Measurements from ENCODE around the gene SPACA1. TPM values are rescaled to one million over a fixed set of nuclear protein-coding genes. Genes with fewer than 3 reads are reported as not detected.

The SPACA1 gene
- total RNA-seq, 1 experiment from 2014 or later: not detected

DNA sequence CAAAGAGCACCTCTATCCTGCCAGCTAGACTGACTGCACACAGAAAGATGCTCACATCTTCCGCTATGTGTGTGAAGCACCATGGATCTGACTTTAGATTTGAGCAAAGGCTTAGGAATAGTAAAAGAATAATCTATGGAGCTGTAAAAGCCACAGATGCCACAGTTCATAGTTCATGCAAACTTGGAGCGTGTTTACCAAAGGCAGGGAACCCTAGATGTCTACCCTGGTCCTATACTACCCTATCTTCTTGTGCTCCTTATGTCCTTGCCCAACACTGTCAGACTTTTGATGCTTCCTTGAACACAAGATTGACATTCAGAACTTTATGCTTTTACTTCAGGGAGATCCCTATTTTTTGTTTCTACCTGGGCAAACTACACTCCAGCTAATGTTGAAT lies 39.2 kb downstream of the SPACA1 start:
- CTCF ChIA-PET: no interaction called here

DNA sequence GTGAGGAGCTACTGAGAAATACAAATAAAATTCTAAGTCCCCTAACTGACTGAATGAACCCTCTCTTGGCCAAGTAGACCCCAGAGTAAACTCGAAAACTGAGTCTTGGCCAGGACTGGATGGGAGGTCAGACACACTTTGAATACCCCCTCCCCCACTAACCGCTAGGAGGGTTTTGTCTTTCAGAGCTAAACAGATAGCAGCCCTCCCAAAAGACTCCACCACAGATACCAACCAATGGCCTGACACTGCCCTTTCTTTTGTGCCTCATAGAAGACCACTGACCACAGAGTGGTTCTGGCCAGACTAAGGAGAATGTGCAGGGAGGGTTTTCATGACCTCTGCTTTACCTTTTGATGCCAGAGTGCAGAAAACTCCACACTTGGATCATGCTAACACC lies 42.1 kb downstream of the SPACA1 start:
- Histone ChIP-seq H3K36me3 (ENCODE audit: control insufficient read depth, insufficient read depth, low read length) (no peaks in the 10 kb centered on the region), H3K4me3 (ENCODE audit: low read depth in 2 of 2, low read length in 2 of 2) (no peak overlapping the region), H3K4me1 (ENCODE audit: control insufficient read depth, insufficient read depth, low read length) (no peaks in the 10 kb centered on the region), H3K9me3 (ENCODE audit: control insufficient read depth, insufficient read depth, low read depth, low read length) (no peaks in the 10 kb centered on the region), H3K27me3 (ENCODE audit: control insufficient read depth, insufficient read depth, low read length) (peaks cover 14% of the 10 kb centered on the region), H3K27ac (ENCODE audit: low read length) (no peak overlapping the region)
- in situ Hi-C loops (cut with HindIII; ENCODE audit: low pct_unique_long_range_greater_than_20kb, low sequenced_read_pairs) (no loop called here), intact Hi-C loops (cut with micrococcal nuclease; ENCODE audit: unreplicated experiment) (no loop called here)
- no TSS peak for BruUV-seq (replicated peaks)
- CTCF ChIA-PET: interaction anchor here (0.6 kb wide), 1 partner anchor 117 kb away, joined by 3 read pairs; no protein-coding TSS in a partner anchor
- DNase-seq (ENCODE audit: low read depth, low spot score) (no peak), ATAC-seq (no peak)
- TF ChIP-seq POLR2AphosphoS5 (IDR thresholded peaks at IDR 0.05; ENCODE audit: low read depth, low read length): no peak
- TF ChIP-seq, protein P1, sequence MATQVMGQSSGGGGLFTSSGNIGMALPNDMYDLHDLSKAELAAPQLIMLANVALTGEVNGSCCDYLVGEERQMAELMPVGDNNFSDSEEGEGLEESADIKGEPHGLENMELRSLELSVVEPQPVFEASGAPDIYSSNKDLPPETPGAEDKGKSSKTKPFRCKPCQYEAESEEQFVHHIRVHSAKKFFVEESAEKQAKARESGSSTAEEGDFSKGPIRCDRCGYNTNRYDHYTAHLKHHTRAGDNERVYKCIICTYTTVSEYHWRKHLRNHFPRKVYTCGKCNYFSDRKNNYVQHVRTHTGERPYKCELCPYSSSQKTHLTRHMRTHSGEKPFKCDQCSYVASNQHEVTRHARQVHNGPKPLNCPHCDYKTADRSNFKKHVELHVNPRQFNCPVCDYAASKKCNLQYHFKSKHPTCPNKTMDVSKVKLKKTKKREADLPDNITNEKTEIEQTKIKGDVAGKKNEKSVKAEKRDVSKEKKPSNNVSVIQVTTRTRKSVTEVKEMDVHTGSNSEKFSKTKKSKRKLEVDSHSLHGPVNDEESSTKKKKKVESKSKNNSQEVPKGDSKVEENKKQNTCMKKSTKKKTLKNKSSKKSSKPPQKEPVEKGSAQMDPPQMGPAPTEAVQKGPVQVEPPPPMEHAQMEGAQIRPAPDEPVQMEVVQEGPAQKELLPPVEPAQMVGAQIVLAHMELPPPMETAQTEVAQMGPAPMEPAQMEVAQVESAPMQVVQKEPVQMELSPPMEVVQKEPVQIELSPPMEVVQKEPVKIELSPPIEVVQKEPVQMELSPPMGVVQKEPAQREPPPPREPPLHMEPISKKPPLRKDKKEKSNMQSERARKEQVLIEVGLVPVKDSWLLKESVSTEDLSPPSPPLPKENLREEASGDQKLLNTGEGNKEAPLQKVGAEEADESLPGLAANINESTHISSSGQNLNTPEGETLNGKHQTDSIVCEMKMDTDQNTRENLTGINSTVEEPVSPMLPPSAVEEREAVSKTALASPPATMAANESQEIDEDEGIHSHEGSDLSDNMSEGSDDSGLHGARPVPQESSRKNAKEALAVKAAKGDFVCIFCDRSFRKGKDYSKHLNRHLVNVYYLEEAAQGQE (IDR thresholded peaks at IDR 0.05; ENCODE audit: insufficient read depth in 1 of 2, low read depth in 2 of 2, low read length in 1 of 2): no peak
- TF ChIP-seq, protein P2, sequence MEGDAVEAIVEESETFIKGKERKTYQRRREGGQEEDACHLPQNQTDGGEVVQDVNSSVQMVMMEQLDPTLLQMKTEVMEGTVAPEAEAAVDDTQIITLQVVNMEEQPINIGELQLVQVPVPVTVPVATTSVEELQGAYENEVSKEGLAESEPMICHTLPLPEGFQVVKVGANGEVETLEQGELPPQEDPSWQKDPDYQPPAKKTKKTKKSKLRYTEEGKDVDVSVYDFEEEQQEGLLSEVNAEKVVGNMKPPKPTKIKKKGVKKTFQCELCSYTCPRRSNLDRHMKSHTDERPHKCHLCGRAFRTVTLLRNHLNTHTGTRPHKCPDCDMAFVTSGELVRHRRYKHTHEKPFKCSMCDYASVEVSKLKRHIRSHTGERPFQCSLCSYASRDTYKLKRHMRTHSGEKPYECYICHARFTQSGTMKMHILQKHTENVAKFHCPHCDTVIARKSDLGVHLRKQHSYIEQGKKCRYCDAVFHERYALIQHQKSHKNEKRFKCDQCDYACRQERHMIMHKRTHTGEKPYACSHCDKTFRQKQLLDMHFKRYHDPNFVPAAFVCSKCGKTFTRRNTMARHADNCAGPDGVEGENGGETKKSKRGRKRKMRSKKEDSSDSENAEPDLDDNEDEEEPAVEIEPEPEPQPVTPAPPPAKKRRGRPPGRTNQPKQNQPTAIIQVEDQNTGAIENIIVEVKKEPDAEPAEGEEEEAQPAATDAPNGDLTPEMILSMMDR (IDR thresholded peaks at IDR 0.05): no peak
- no peak for TF ChIP-seq TCF7L2 (IDR thresholded peaks at IDR 0.05; ENCODE audit: low read depth, low read length)
- POLR2A ChIA-PET: no interaction called here

More for the DNA sequence above, 39.2 kb downstream of the SPACA1 start:
- no peak overlapping the region for H3K27ac ChIP-seq (ENCODE audit: low read length)
- in situ Hi-C loops (cut with HindIII; ENCODE audit: low pct_unique_long_range_greater_than_20kb, low sequenced_read_pairs) (no loop called here), intact Hi-C loops (cut with micrococcal nuclease; ENCODE audit: unreplicated experiment) (no loop called here)
- no peaks in the 10 kb centered on the region for H3K36me3 ChIP-seq (ENCODE audit: control insufficient read depth, insufficient read depth, low read length)
- BruUV-seq (replicated peaks): no TSS peak
- no peaks in the 10 kb centered on the region for H3K4me1 ChIP-seq (ENCODE audit: control insufficient read depth, insufficient read depth, low read length)
- H3K27me3 ChIP-seq (ENCODE audit: control insufficient read depth, insufficient read depth, low read length): peaks cover 9% of the 10 kb centered on the region
- DNase-seq (ENCODE audit: low read depth, low spot score): no peak
- H3K9me3 ChIP-seq (ENCODE audit: control insufficient read depth, insufficient read depth, low read depth, low read length): no peaks in the 10 kb centered on the region
- TF ChIP-seq, protein P1 (IDR thresholded peaks at IDR 0.05; ENCODE audit: insufficient read depth in 1 of 2, low read depth in 2 of 2, low read length in 1 of 2): no peak
- TF ChIP-seq TCF7L2 (IDR thresholded peaks at IDR 0.05; ENCODE audit: low read depth, low read length) (no peak), SIN3A (IDR thresholded peaks at IDR 0.05; ENCODE audit: borderline replicate concordance, insufficient read depth, low read depth, low read length) (no peak), POLR2AphosphoS5 (IDR thresholded peaks at IDR 0.05; ENCODE audit: low read depth, low read length) (no peak)
- TF ChIP-seq, protein P2 (IDR thresholded peaks at IDR 0.05): no peak
- POLR2A ChIA-PET: no interaction called here
- ATAC-seq: no peak
- no peak overlapping the region for H3K4me3 ChIP-seq (ENCODE audit: low read depth in 2 of 2, low read length in 2 of 2)
